ENCODE data around the gene FBXO27. TPM values are rescaled to one million over a fixed set of nuclear protein-coding genes. Genes with fewer than 3 reads are reported as not detected.

Gene FBXO27
- total RNA-seq, 1 experiment from 2014 or later: 3.8 TPM

- ChIA-PET CTCF (no interaction called here), POLR2A (no interaction called here)
- Mint-ChIP-seq H3K36me3 (ENCODE audit: insufficient read depth, unreplicated experiment) (no peaks in the 10 kb centered on the region), H3K4me3 (ENCODE audit: unreplicated experiment) (no peak overlapping the region), H3K4me1 (ENCODE audit: low read depth, unreplicated experiment) (no peaks in the 10 kb centered on the region), H3K27ac (ENCODE audit: unreplicated experiment) (no peak overlapping the region), H3K27me3 (ENCODE audit: insufficient read depth, unreplicated experiment) (peaks cover 13% of the 10 kb centered on the region), H3K9me3 (ENCODE audit: unreplicated experiment) (no peaks in the 10 kb centered on the region)
- H3K27me3 ChIP-seq (replicated peaks; ENCODE audit: control insufficient read depth, insufficient read depth, low read length): no peaks in the 10 kb centered on the region
- H3K36me3 ChIP-seq (ENCODE audit: control insufficient read depth, insufficient read depth, low read length): no peaks in the 10 kb centered on the region
- no peak for DNase-seq
- TF ChIP-seq CTCF (IDR thresholded peaks at IDR 0.05; ENCODE audit: insufficient read depth in 1 of 2, low read depth in 1 of 2, low read length in 1 of 2, severe bottlenecking in 1 of 2, unreplicated experiment in 1 of 2): no peak
- BruUV-seq (replicated peaks): no TSS peak
- H3K4me1 ChIP-seq: no peaks in the 10 kb centered on the region
- intact Hi-C loops (cut with micrococcal nuclease; ENCODE audit: unreplicated experiment): no loop called here
- H3K4me3 ChIP-seq (ENCODE audit: low read depth, low read length): no peak overlapping the region
- H3K9me3 ChIP-seq: peaks cover 5% of the 10 kb centered on the region; the same call in 1 of the 2 replicates
Observed at GRCh38 chr19:39017646-39018045, 14.7 kb downstream of the FBXO27 start.

DNA sequence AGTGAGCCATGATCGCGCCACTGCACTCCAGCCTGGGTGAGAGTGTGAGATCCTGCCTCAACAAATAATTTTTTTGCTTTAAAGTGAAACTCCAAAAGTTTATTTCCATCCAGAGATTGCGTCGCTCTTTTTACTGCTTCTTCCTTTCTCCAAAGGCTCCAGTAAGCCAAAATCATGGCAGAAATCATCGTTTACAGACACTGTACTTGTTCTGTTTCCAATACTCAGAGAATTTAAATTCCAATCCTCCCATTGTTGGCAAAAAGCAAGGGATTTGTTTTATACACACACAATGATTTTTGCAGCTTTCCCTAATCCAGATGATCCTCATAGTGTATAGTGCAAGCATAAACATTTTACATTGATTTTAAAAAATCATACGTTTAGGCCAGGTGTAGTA lies 15.3 kb downstream of the FBXO27 start:
- H3K36me3 ChIP-seq (ENCODE audit: control insufficient read depth, insufficient read depth, low read length): no peaks in the 10 kb centered on the region
- H3K4me3 ChIP-seq (ENCODE audit: low read depth, low read length): no peak overlapping the region
- no peaks in the 10 kb centered on the region for H3K36me3 Mint-ChIP-seq (ENCODE audit: insufficient read depth, unreplicated experiment)
- TF ChIP-seq CTCF (IDR thresholded peaks at IDR 0.05; ENCODE audit: insufficient read depth in 1 of 2, low read depth in 1 of 2, low read length in 1 of 2, severe bottlenecking in 1 of 2, unreplicated experiment in 1 of 2): no peak
- ChIA-PET POLR2A (interaction anchor here (0.6 kb wide), 1 partner anchor 43 kb away, joined by 3 read pairs; no protein-coding TSS in a partner anchor), CTCF (no interaction called here)
- intact Hi-C loops (cut with micrococcal nuclease; ENCODE audit: unreplicated experiment): no loop called here
- no peaks in the 10 kb centered on the region for H3K9me3 Mint-ChIP-seq (ENCODE audit: unreplicated experiment)
- H3K4me1 ChIP-seq: no peaks in the 10 kb centered on the region
- H3K27me3 Mint-ChIP-seq (ENCODE audit: insufficient read depth, unreplicated experiment): peaks cover 13% of the 10 kb centered on the region
- no peak for DNase-seq
- no peak overlapping the region for H3K27ac Mint-ChIP-seq (ENCODE audit: unreplicated experiment)
- H3K4me1 Mint-ChIP-seq (ENCODE audit: low read depth, unreplicated experiment): no peaks in the 10 kb centered on the region
- no TSS peak for BruUV-seq (replicated peaks)
- peaks cover 5% of the 10 kb centered on the region; the same call in 1 of the 2 replicates for H3K9me3 ChIP-seq
- H3K27me3 ChIP-seq (replicated peaks; ENCODE audit: control insufficient read depth, insufficient read depth, low read length): no peaks in the 10 kb centered on the region
- no peak overlapping the region for H3K4me3 Mint-ChIP-seq (ENCODE audit: unreplicated experiment)

DNA sequence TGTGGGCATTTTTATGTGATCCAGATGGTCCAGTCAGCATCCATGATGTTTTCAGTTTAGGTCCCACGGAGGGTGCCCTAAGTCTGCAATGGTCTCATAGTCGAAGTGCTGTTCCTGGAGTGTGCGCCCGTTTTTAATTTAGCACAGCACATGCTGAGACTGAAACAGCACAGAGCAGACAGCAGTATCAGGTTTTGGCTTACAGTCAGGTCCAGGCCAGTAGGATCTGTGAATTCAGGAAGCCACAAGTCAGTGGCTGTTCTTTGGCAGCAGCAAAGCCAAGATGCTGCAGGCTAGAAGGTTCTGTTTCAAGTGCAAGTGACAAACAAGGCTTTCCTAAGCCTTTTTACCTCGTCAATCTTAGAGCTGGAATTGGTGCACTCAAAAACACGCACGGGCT lies 18.3 kb downstream of the FBXO27 start:
- Mint-ChIP-seq H3K4me1 (ENCODE audit: low read depth, unreplicated experiment) (no peaks in the 10 kb centered on the region), H3K27me3 (ENCODE audit: insufficient read depth, unreplicated experiment) (peaks cover 10% of the 10 kb centered on the region), H3K4me3 (ENCODE audit: unreplicated experiment) (no peak overlapping the region), H3K36me3 (ENCODE audit: insufficient read depth, unreplicated experiment) (no peaks in the 10 kb centered on the region), H3K27ac (ENCODE audit: unreplicated experiment) (no peak overlapping the region), H3K9me3 (ENCODE audit: unreplicated experiment) (no peaks in the 10 kb centered on the region)
- H3K4me3 ChIP-seq (ENCODE audit: low read depth, low read length): no peak overlapping the region
- intact Hi-C loops (cut with micrococcal nuclease; ENCODE audit: unreplicated experiment): no loop called here
- no peaks in the 10 kb centered on the region for H3K4me1 ChIP-seq
- no peaks in the 10 kb centered on the region; the same call in 1 of the 2 replicates for H3K27me3 ChIP-seq (replicated peaks; ENCODE audit: control insufficient read depth, insufficient read depth, low read length)
- no TSS peak for BruUV-seq (replicated peaks)
- H3K9me3 ChIP-seq: no peaks in the 10 kb centered on the region; the same call in 1 of the 2 replicates
- POLR2A ChIA-PET: no interaction called here
- no peak for DNase-seq
- no peaks in the 10 kb centered on the region for H3K36me3 ChIP-seq (ENCODE audit: control insufficient read depth, insufficient read depth, low read length)
- TF ChIP-seq CTCF (IDR thresholded peaks at IDR 0.05; ENCODE audit: insufficient read depth in 1 of 2, low read depth in 1 of 2, low read length in 1 of 2, severe bottlenecking in 1 of 2, unreplicated experiment in 1 of 2): no peak
- CTCF ChIA-PET: no interaction called here

All from Caco-2 (cell line).